ENCODE data around the gene KLF1. TPM values are rescaled to one million over a fixed set of nuclear protein-coding genes. Genes with fewer than 3 reads are reported as not detected.
"Not testable (repeated sequence)": the region's sequence is repeated elsewhere in the genome, so short reads cannot be mapped to it uniquely, and the experiment has no call there.

The KLF1 gene
- total RNA-seq, 4 donors from 2014 or later, result not detected

GRCh38 chr19:12890787-12891552 is 4.0 kb upstream of the KLF1 start, which contains the start of gene GCDH:
Gene GCDH (plus strand): TSS chr19:12891160. CDS start chr19:12891305, 145 bp downstream.
- Histone ChIP-seq H3K36me3 (peaks cover 0 to 32% of the 10 kb centered on the region in 2 donors), H3K27me3 (peaks cover 11% of the 10 kb centered on the region), H3K9me3 (no peaks in the 10 kb centered on the region), H3K4me3 (peak within 1 kb of the TSS; percentile 73 to 90), H3K4me1 (peaks cover 0 to 26% (median 17%) of the 10 kb centered on the region in 3 donors), H3K27ac (peak within 1 kb of the TSS; percentile 67 to 92 (median 88))
- ATAC-seq, result peak; percentile 99
- 0% methylated on average over 4 of the region's 49 CpGs; no CpG with 5 or more reads in 1 of the 2 donors for WGBS, 2 donors (ENCODE audit: low coverage in 1 of 2)
- peak; percentile 81 for TF ChIP-seq POLR2AphosphoS5 (IDR thresholded peaks at IDR 0.05)
- TF ChIP-seq POLR2A (IDR thresholded peaks at IDR 0.05), result peak; percentile 70 to 78
- TF ChIP-seq EP300 (IDR thresholded peaks at IDR 0.05), result no peak
- peak in 1 of 4 experiments; percentile 13 for TF ChIP-seq CTCF (IDR thresholded peaks at IDR 0.05)

- H3K4me3 ChIP-seq, result peak overlapping the region in 1 of 2 donors; percentile 25
- H3K36me3 ChIP-seq, result peaks cover 0 to 26% of the 10 kb centered on the region in 2 donors
- peaks cover 0 to 33% (median 23%) of the 10 kb centered on the region in 3 donors for H3K4me1 ChIP-seq
- 24% methylated on average over 10 of the region's 10 CpGs; no CpG with 5 or more reads in 1 of the 2 donors for WGBS, 2 donors (ENCODE audit: low coverage in 1 of 2)
- H3K27me3 ChIP-seq, result peaks cover 17% of the 10 kb centered on the region
- peak overlapping the region; percentile 27 to 92 (median 88) for H3K27ac ChIP-seq
- not testable (repeated sequence) for H3K9me3 ChIP-seq, ATAC-seq
Measured at GRCh38 chr19:12890299-12890786, 3.3 kb upstream of the KLF1 start.

- Histone ChIP-seq H3K27me3 (peaks cover 38% of the 10 kb centered on the region), H3K9me3 (peaks cover 0 to 12% (median 0%) of the 10 kb centered on the region in 3 donors), H3K4me1 (peaks cover 0 to 41% (median 28%) of the 10 kb centered on the region in 3 donors), H3K36me3 (peaks cover 0 to 3% of the 10 kb centered on the region in 2 donors), H3K27ac (no peak overlapping the region), H3K4me3 (no peak overlapping the region)
- 49 to 58% methylated on average over 2 to 3 of the region's 5 CpGs for WGBS, 2 donors (ENCODE audit: low coverage in 1 of 2)
- no peak for ATAC-seq
- TF ChIP-seq EP300 (IDR thresholded peaks at IDR 0.05) (no peak), POLR2AphosphoS5 (IDR thresholded peaks at IDR 0.05) (no peak), POLR2A (IDR thresholded peaks at IDR 0.05) (no peak), CTCF (IDR thresholded peaks at IDR 0.05) (no peak)
Measured at GRCh38 chr19:12888006-12888603, 1.1 kb upstream of the KLF1 start.

- H3K4me3 ChIP-seq, result no peak overlapping the region
- H3K27me3 ChIP-seq, result peaks cover 38% of the 10 kb centered on the region
- WGBS, 2 donors (ENCODE audit: low coverage in 1 of 2), result 67 to 68% methylated on average over 2 to 3 of the region's 5 CpGs
- no peak for ATAC-seq
- H3K27ac ChIP-seq, result no peak overlapping the region
- H3K36me3 ChIP-seq, result no peaks in the 10 kb centered on the region
- TF ChIP-seq CTCF (IDR thresholded peaks at IDR 0.05) (no peak), POLR2AphosphoS5 (IDR thresholded peaks at IDR 0.05) (no peak), EP300 (IDR thresholded peaks at IDR 0.05) (no peak), POLR2A (IDR thresholded peaks at IDR 0.05) (no peak)
- H3K4me1 ChIP-seq, result peaks cover 0 to 31% (median 20%) of the 10 kb centered on the region in 3 donors
- H3K9me3 ChIP-seq, result peaks cover 0 to 12% (median 0%) of the 10 kb centered on the region in 3 donors
Measured at GRCh38 chr19:12886651-12886968, 391 bp downstream of the KLF1 start.

GRCh38 chr19:12885749-12886650 is 1.0 kb downstream of the KLF1 start:
- Histone ChIP-seq H3K9me3 (peaks cover 0 to 12% (median 0%) of the 10 kb centered on the region in 3 donors), H3K4me3 (peak overlapping the region; percentile 13 to 49), H3K27ac (no peak overlapping the region), H3K27me3 (peaks cover 38% of the 10 kb centered on the region), H3K36me3 (no peaks in the 10 kb centered on the region), H3K4me1 (peaks cover 0 to 29% (median 18%) of the 10 kb centered on the region in 3 donors)
- no peak for ATAC-seq
- TF ChIP-seq EP300 (IDR thresholded peaks at IDR 0.05) (no peak), POLR2AphosphoS5 (IDR thresholded peaks at IDR 0.05) (no peak), CTCF (IDR thresholded peaks at IDR 0.05) (peak in 1 of 4 experiments; percentile 4), POLR2A (IDR thresholded peaks at IDR 0.05) (no peak)
- WGBS, 2 donors (ENCODE audit: low coverage in 1 of 2), result 34 to 64% methylated on average over 3 to 5 of the region's 53 CpGs

Measured in gastroesophageal sphincter (tissue), 4 donors.